Endothelial cell of umbilical vein (primary cell): ENCODE measurements around the gene SIPA1L3.

ENCODE experiments used
- EZH2 ChIP-seq: IDR thresholded peaks from 2 replicates; pipeline ENCODE4 v1.6.1; 2012; ENCODE audit warnings: borderline replicate concordance, low read depth, mild to moderate bottlenecking, moderate library complexity, low read length, inconsistent platforms; ENCODE audit not compliant: severe bottlenecking
- JUN ChIP-seq: IDR thresholded peaks from 2 replicates; pipeline ENCODE4 v1.6.1; 2011; ENCODE audit warnings: borderline replicate concordance, low read depth; ENCODE audit not compliant: insufficient read length, insufficient read depth
- MAX ChIP-seq: IDR thresholded peaks from 2 replicates; pipeline ENCODE4 v1.6.1; 2011; ENCODE audit not compliant: insufficient read depth, insufficient read length
- POLR2A ChIP-seq: IDR thresholded peaks from 2 replicates; pipeline ENCODE4 v1.6.1; 2012; ENCODE audit warnings: low read depth, mild to moderate bottlenecking, control low read depth, low read length
- TF ChIP-seq, protein P1 (sequence below), 2 donors: IDR thresholded peaks; 1 replicate in 1 of 2; 2 replicates in 1 of 2; pipeline ENCODE4 v1.5.1; 2011; ENCODE audit warnings: low read length in 2 of 2, mild to moderate bottlenecking in 2 of 2, moderate library complexity in 2 of 2, control low read depth in 1 of 2, inconsistent platforms in 1 of 2, low read depth in 1 of 2; ENCODE audit not compliant: insufficient read depth in 1 of 2; ENCODE audit errors: extremely low read depth in 1 of 2

DNA sequence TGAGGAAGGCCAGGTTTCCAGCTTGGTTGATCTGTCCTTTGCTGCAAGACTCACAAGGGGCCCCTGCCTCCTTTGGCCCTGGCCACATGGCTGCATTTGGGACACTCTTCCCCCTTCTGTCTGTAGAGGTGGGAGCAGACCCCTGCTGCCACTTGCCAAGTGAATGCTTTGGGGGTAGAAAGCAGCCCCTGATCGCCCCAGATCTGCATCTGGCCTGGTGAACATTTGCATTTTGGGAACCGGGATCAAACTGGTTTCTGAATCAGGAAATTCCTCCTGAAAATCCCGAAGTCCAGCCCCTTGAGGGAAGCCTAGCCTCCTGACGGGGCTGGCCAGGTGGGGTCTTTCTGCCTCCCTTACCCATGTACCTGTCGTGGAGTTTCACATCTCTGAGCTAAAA is 302.1 kb downstream of the SIPA1L3 start:
- TF ChIP-seq MAX = no peak
- TF ChIP-seq, protein P1, sequence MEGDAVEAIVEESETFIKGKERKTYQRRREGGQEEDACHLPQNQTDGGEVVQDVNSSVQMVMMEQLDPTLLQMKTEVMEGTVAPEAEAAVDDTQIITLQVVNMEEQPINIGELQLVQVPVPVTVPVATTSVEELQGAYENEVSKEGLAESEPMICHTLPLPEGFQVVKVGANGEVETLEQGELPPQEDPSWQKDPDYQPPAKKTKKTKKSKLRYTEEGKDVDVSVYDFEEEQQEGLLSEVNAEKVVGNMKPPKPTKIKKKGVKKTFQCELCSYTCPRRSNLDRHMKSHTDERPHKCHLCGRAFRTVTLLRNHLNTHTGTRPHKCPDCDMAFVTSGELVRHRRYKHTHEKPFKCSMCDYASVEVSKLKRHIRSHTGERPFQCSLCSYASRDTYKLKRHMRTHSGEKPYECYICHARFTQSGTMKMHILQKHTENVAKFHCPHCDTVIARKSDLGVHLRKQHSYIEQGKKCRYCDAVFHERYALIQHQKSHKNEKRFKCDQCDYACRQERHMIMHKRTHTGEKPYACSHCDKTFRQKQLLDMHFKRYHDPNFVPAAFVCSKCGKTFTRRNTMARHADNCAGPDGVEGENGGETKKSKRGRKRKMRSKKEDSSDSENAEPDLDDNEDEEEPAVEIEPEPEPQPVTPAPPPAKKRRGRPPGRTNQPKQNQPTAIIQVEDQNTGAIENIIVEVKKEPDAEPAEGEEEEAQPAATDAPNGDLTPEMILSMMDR (IDR thresholded peaks at IDR 0.05; ENCODE audit: extremely low read depth in 1 of 2, insufficient read depth in 1 of 2, low read depth in 1 of 2, low read length in 2 of 2) = no peak
- no peak for TF ChIP-seq POLR2A
- no peak for TF ChIP-seq JUN
- TF ChIP-seq EZH2 = no peak
